ENCODE results near the gene BCL7C. TPM values are rescaled to one million over a fixed set of nuclear protein-coding genes. Genes with fewer than 3 reads are reported as not detected.
A peak's percentile ranks its signal among the peaks of the same experiment; 100 is the strongest.

Gene BCL7C
- total and polyA plus RNA-seq, 12 donors: 7.7 to 88.3 (median 33.9) TPM

- Histone ChIP-seq H3K4me3 (no peak overlapping the region), H3K27ac (peak overlapping the region in 3 of 5 donors; percentile 25 to 54 (median 51)), H3K9me3 (replicated peaks in 1 of 3) (no peaks in the 10 kb centered on the region), H3K36me3 (replicated peaks in 1 of 2) (peaks cover 0 to 45% of the 10 kb centered on the region in 2 donors), H3K27me3 (no peaks in the 10 kb centered on the region), H3K4me1 (replicated peaks in 1 of 2) (peaks cover 9 to 27% of the 10 kb centered on the region in 2 donors)
- WGBS, 4 donors: 44 to 67% (median 48%) methylated on average over 5 of the region's 5 CpGs
- TF ChIP-seq POLR2A (IDR thresholded peaks at IDR 0.05): no peak
- TF ChIP-seq CTCF (IDR thresholded peaks at IDR 0.05): no peak
- intact Hi-C loops (cut with DNase I): no loop called here
- DNase-seq: peak; percentile 31 to 79 (median 74)
Measured at GRCh38 chr16:30889721-30890120, 4.2 kb downstream of the BCL7C start.

GRCh38 chr16:30888856-30889499 lies 4.9 kb downstream of the BCL7C start:
- Histone ChIP-seq H3K36me3 (replicated peaks in 1 of 2) (peaks cover 0 to 45% of the 10 kb centered on the region in 2 donors), H3K4me3 (no peak overlapping the region), H3K4me1 (replicated peaks in 1 of 2) (peaks cover 9 to 22% of the 10 kb centered on the region in 2 donors)

GRCh38 chr16:30887927-30888326 lies 6.0 kb downstream of the BCL7C start:
- H3K4me1 ChIP-seq (replicated peaks in 1 of 2): peaks cover 3 to 15% of the 10 kb centered on the region in 2 donors
- DNase-seq: no peak
- H3K36me3 ChIP-seq (replicated peaks in 1 of 2): peaks cover 0 to 45% of the 10 kb centered on the region in 2 donors
- intact Hi-C loops (cut with DNase I): no loop called here
- no peak overlapping the region for H3K27ac ChIP-seq
- WGBS, 4 donors: 84 to 90% (median 88%) methylated on average over 9 of the region's 9 CpGs
- no peaks in the 10 kb centered on the region for H3K9me3 ChIP-seq (replicated peaks in 1 of 3)
- H3K27me3 ChIP-seq: no peaks in the 10 kb centered on the region
- H3K4me3 ChIP-seq: no peak overlapping the region
- no peak for TF ChIP-seq CTCF (IDR thresholded peaks at IDR 0.05)
- TF ChIP-seq POLR2A (IDR thresholded peaks at IDR 0.05): no peak

More at GRCh38 chr16:30888856-30889499, 4.9 kb downstream of the BCL7C start:
- Histone ChIP-seq H3K27ac (peak overlapping the region in 2 of 5 donors; percentile 12 to 40), H3K27me3 (no peaks in the 10 kb centered on the region), H3K9me3 (replicated peaks in 1 of 3) (no peaks in the 10 kb centered on the region)
- intact Hi-C loops (cut with DNase I): no loop called here
- 84 to 91% (median 87%) methylated on average over 5 to 8 of the region's 8 CpGs for WGBS, 4 donors
- no peak for DNase-seq
- TF ChIP-seq CTCF (IDR thresholded peaks at IDR 0.05): no peak
- TF ChIP-seq POLR2A (IDR thresholded peaks at IDR 0.05): no peak

GRCh38 chr16:30886145-30886544 lies 7.7 kb downstream of the BCL7C start:
- WGBS, 4 donors: 79 to 100% (median 86%) methylated on average over 1 of the region's 1 CpG
- Histone ChIP-seq H3K27me3 (no peaks in the 10 kb centered on the region), H3K27ac (no peak overlapping the region), H3K4me1 (replicated peaks in 1 of 2) (peaks cover 0 to 9% of the 10 kb centered on the region in 2 donors), H3K4me3 (no peak overlapping the region), H3K9me3 (replicated peaks in 1 of 3) (no peaks in the 10 kb centered on the region), H3K36me3 (replicated peaks in 1 of 2) (peaks cover 0 to 45% of the 10 kb centered on the region in 2 donors)
- DNase-seq: no peak
- intact Hi-C loops (cut with DNase I): no loop called here
- TF ChIP-seq POLR2A (IDR thresholded peaks at IDR 0.05) (no peak), CTCF (IDR thresholded peaks at IDR 0.05) (no peak)

Data from adrenal gland (tissue), 12 donors.